GM23338 (cell line): Measurements from ENCODE around the gene CPNE4. TPM values are rescaled to one million over a fixed set of nuclear protein-coding genes. Genes with fewer than 3 reads are reported as not detected.

Experiments
- ATAC-seq: fragments of 200-7000 bp; cut with Tn5 transposase; 3 replicates; pipeline ENCODE4 v1.9.1; 2020
- DNase-seq: peaks from one replicate; pipeline ENCODE4 v3.0.0-alpha.2; 2015; ENCODE audit warnings: low spot score
- H2AFZ ChIP-seq: fragments of 200-600 bp; sonication (generic); 2 replicates; pipeline ENCODE4 v1.8.0; 2016; ENCODE audit warnings: antibody characterized with exemption, mild to moderate bottlenecking, moderate library complexity
- H3F3A ChIP-seq: fragments of 200-600 bp; sonication (generic); replicated peaks from 2 replicates; pipeline ENCODE4 v1.8.0; 2017; ENCODE audit warnings: antibody characterized with exemption, mixed run types, low read depth
- H3K27ac ChIP-seq: fragments of 200-600 bp; sonication (generic); 2 replicates; pipeline ENCODE4 v1.6.1; 2016; ENCODE audit warnings: low read depth
- H3K27me3 ChIP-seq: fragments of 200-600 bp; sonication (generic); 2 replicates; pipeline ENCODE4 v1.8.0; 2016; ENCODE audit warnings: mild to moderate bottlenecking, mixed run types, moderate library complexity; ENCODE audit not compliant: insufficient read depth
- H3K36me3 ChIP-seq: fragments of 200-600 bp; sonication (generic); 2 replicates; pipeline ENCODE4 v1.8.0; 2016; ENCODE audit warnings: mild to moderate bottlenecking; ENCODE audit not compliant: insufficient read depth
- H3K4me1 ChIP-seq: fragments of 200-600 bp; sonication (generic); 2 replicates; pipeline ENCODE4 v1.8.0; 2016; ENCODE audit warnings: mild to moderate bottlenecking, moderate library complexity; ENCODE audit not compliant: insufficient read depth
- H3K4me2 ChIP-seq: fragments of 200-600 bp; sonication (generic); 2 replicates; pipeline ENCODE4 v1.7.1; 2017; ENCODE audit warnings: mixed run types
- H3K4me3 ChIP-seq: fragments of 200-600 bp; sonication (generic); 2 replicates; pipeline ENCODE4 v1.6.1; 2016; ENCODE audit warnings: mixed run types
- H3K79me2 ChIP-seq: fragments of 200-600 bp; sonication (generic); replicated peaks from 2 replicates; pipeline ENCODE4 v1.8.0; 2017; ENCODE audit warnings: mild to moderate bottlenecking; ENCODE audit not compliant: insufficient read depth
- H3K9me2 ChIP-seq: fragments of 200-600 bp; sonication (generic); 2 replicates; pipeline ENCODE4 v1.8.0; 2017; ENCODE audit not compliant: insufficient read depth
- H4K20me1 ChIP-seq: fragments of 200-600 bp; sonication (generic); replicated peaks from 2 replicates; pipeline ENCODE4 v1.8.0; 2017; ENCODE audit warnings: mild to moderate bottlenecking; ENCODE audit not compliant: insufficient read depth
- H3K27ac Mint-ChIP-seq: 2 replicates; pipeline ENCODE4 v1.8.0; 2020; ENCODE audit warnings: inconsistent platforms, mild to moderate bottlenecking, moderate library complexity, mixed read lengths
- H3K27me3 Mint-ChIP-seq: 3 replicates; pipeline ENCODE4 v1.8.0; 2022; ENCODE audit warnings: low read depth, mild to moderate bottlenecking, moderate library complexity, mixed read lengths, inconsistent platforms; ENCODE audit not compliant: insufficient read depth, poor library complexity
- H3K36me3 Mint-ChIP-seq: 3 replicates; pipeline ENCODE4 v1.8.0; 2021; ENCODE audit warnings: low read depth, mild to moderate bottlenecking, inconsistent platforms, moderate library complexity, mixed read lengths
- H3K4me1 Mint-ChIP-seq: 3 replicates; pipeline ENCODE4 v1.8.0; 2020; ENCODE audit warnings: mild to moderate bottlenecking, inconsistent platforms, mixed read lengths
- H3K4me3 Mint-ChIP-seq: 3 replicates; pipeline ENCODE4 v1.8.0; 2021; ENCODE audit warnings: moderate library complexity, mild to moderate bottlenecking, inconsistent platforms, mixed read lengths
- H3K9me3 Mint-ChIP-seq: 3 replicates; pipeline ENCODE4 v1.8.0; 2020; ENCODE audit warnings: moderate library complexity, mild to moderate bottlenecking, inconsistent platforms, mixed read lengths
- CTCF ChIP-seq, 2 experiments: fragments of 200-600 bp in 1 of 2; sonication (generic) in 1 of 2; conservative IDR thresholded peaks; 2 replicates each; pipeline versions ENCODE4 v1.5.1 to v1.6.1; 2016 to 2017; ENCODE audit warnings: antibody characterized with exemption in 2 of 2, low read depth in 2 of 2, mild to moderate bottlenecking in 2 of 2, moderate library complexity in 1 of 2
- ETS1 ChIP-seq: IDR thresholded peaks from 2 replicates; pipeline ENCODE4 v1.6.1; 2016; ENCODE audit warnings: antibody characterized with exemption
- EZH2 ChIP-seq: fragments of 200-600 bp; sonication (generic); IDR thresholded peaks from one replicate; pipeline ENCODE4 v1.8.0; 2017; ENCODE audit warnings: antibody characterized with exemption, mild to moderate bottlenecking, low read depth; ENCODE audit not compliant: unreplicated experiment
- JUNB ChIP-seq: IDR thresholded peaks from one replicate; pipeline ENCODE4 v1.6.1; 2016; ENCODE audit warnings: antibody characterized with exemption; ENCODE audit not compliant: unreplicated experiment
- NANOG ChIP-seq: IDR thresholded peaks from 2 replicates; pipeline ENCODE4 v1.6.1; 2016; ENCODE audit warnings: antibody characterized with exemption, borderline replicate concordance
- POLR2AphosphoS5 ChIP-seq: IDR thresholded peaks from 2 replicates; pipeline ENCODE4 v1.6.1; 2016; ENCODE audit warnings: antibody characterized with exemption, low read depth
- ZNF114 ChIP-seq: fragments of 250-450 bp; sonication (Bioruptor Pico); IDR thresholded peaks from 2 replicates; pipeline ENCODE4 v1.5.0; 2020; ENCODE audit warnings: mild to moderate bottlenecking, moderate library complexity
- ZNF331 ChIP-seq: fragments of 250-450 bp; sonication (Bioruptor Pico); IDR thresholded peaks from 2 replicates; pipeline ENCODE4 v1.5.0; 2020; ENCODE audit warnings: low read depth, mild to moderate bottlenecking, moderate library complexity
- ZNF462 ChIP-seq: fragments of 250-450 bp; sonication (Bioruptor Pico); IDR thresholded peaks from 2 replicates; pipeline ENCODE4 v1.5.0; 2020; ENCODE audit warnings: mild to moderate bottlenecking, moderate library complexity
- polyA plus RNA-seq: library from polyadenylated mRNA; unstranded; fragments of >200 nt; fragmentation: Nextera tagmentation; extraction: Ambion mirVana; gene quantifications from 2 replicates; pipeline ENCODE4 v1.2.1, GENCODE V29; 2016
- total RNA-seq: library from RNA; depleted of rRNA; stranded (reverse); fragments of >200 nt; shearing (Covaris generic); gene quantifications from 2 replicates; pipeline ENCODE4 v1.2.3, GENCODE V29; 2014

CPNE4 gene
- total and polyA plus RNA-seq, 2 experiments from 2014 or later, result 2.0 to 6.5 TPM

GRCh38 chr3:131881777-131882176 lies 153.0 kb downstream of the CPNE4 start:
- Histone ChIP-seq H3K4me3 (no peak overlapping the region), H3K4me2 (no peak overlapping the region), H3K4me1 (no peaks in the 10 kb centered on the region), H3K9me2 (no peaks in the 10 kb centered on the region), H3K79me2 (no peaks in the 10 kb centered on the region), H2AFZ (no peak overlapping the region), H3F3A (no peaks in the 10 kb centered on the region), H3K36me3 (no peaks in the 10 kb centered on the region), H3K27ac (no peak overlapping the region), H3K27me3 (no peaks in the 10 kb centered on the region), H4K20me1 (no peaks in the 10 kb centered on the region)
- no peaks in the 10 kb centered on the region for H3K4me1 Mint-ChIP-seq
- TF ChIP-seq ZNF114 (CRISPR knock-in tag) (no peak), JUNB (no peak), EZH2 (no peak), CTCF (conservative IDR thresholded peaks at IDR 0.05; ENCODE audit: low read depth in 2 of 2) (no peak), NANOG (no peak), ETS1 (no peak), POLR2AphosphoS5 (no peak), ZNF462 (no peak), ZNF331 (CRISPR knock-in tag) (no peak)
- peaks cover 8% of the 10 kb centered on the region; the same call in 2 of the 3 replicates for H3K9me3 Mint-ChIP-seq
- no peak overlapping the region for H3K4me3 Mint-ChIP-seq
- no peak for DNase-seq
- no peaks in the 10 kb centered on the region for H3K27me3 Mint-ChIP-seq
- H3K36me3 Mint-ChIP-seq, result peaks cover 6% of the 10 kb centered on the region; the same call in 2 of the 3 replicates
- no peak for ATAC-seq
- no peak overlapping the region for H3K27ac Mint-ChIP-seq
